Stimulated activated CD4-positive, alpha-beta T cell treated with anti-CD3 and anti-CD28 coated beads, Interleukin-12 subunit alpha, Interleukin-12 subunit beta, amount 100 ng/mL, for 24 hours (primary cell): ENCODE measurements around the gene CALB2.
"Not testable (repeated sequence)": the region's sequence is repeated elsewhere in the genome, so short reads cannot be mapped to it uniquely, and the experiment has no call there.

Experiments used
- DNase-seq, 2 experiments: peaks; one replicate each; pipeline ENCODE4 v3.0.0-alpha.2; 2020; ENCODE audit warnings: low read depth in 2 of 2

CALB2 gene

DNA sequence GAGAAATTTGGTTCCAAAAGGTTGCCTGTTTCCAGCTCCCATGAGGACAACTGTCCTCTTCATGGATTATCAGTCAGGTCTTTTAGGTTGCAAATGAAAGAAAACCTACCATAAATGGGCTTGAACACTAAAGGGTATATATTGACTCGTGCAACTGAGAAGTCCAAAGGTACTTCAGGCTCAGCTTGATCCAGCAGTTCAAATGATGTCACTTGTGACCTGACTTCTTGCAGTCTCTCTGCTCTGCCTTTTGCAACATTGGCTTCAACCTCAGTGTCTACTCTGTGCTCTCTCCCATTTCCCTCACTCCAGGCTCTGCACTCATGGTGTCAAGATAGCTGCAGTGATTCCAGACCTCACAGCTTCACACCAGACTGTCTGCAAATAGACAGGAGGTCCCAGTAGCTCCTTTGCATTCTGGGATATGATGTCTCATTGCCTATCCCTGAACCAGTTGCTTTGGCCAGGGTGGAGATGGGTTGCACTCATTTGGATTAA lies 5.5 kb upstream of the CALB2 start:
- DNase-seq, result no peak

GRCh38 chr16:71353736-71354135 lies 4.8 kb upstream of the CALB2 start:
- DNase-seq, result no peak

DNA sequence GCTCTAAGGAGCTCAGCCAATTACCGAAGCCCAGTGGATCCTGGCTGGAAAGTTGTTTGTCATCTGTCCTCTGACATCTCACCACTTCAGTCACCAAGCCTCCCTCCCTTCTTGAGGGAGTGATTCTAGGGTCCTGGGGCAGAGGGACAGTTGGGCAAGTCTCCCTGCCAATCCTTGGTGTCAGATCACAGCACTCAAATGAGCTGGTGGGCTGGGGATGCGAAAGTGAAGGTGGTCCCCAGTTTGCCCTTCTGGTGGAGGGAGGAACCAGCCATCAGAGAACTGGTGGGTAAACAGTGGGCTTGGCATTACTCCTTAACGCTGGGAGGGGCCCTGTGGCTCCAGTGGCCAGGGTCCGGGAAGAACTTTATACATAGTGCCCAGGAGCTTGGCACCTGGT lies 4.4 kb upstream of the CALB2 start:
- DNase-seq, result no peak

DNA sequence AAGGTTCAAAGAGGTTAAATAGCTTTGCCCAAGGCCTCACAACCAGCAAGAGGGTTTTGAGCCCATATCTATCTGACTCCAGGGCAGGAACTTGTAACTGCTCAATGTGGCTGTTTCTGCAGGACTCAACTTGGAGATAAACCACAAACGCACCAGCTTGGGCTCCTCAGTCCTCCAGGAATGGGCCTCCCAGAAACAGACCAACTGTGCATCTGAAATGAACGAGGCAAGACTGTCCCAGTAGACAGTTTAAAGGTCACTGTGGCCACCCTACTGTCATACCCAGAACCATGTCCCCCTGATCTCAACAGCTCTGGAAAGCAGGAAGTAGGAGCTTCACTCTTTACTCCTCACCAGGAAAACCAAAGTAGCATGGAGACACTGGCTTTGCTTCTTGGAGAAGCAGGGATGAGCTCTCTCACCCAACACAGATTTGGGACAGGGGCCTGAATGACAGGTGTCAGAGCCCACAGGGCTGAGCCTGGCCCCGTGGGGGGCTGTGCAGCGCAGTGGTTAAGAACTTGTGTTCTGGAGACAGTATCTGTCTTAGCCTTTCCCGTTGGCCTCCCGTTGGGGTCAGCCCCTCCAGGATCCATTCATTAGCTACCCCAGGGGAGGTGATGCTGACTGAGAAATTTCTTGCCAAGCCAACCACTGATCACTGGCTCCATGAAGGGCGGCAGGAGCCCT lies 2.3 kb upstream of the CALB2 start:
- no peak for DNase-seq

DNA sequence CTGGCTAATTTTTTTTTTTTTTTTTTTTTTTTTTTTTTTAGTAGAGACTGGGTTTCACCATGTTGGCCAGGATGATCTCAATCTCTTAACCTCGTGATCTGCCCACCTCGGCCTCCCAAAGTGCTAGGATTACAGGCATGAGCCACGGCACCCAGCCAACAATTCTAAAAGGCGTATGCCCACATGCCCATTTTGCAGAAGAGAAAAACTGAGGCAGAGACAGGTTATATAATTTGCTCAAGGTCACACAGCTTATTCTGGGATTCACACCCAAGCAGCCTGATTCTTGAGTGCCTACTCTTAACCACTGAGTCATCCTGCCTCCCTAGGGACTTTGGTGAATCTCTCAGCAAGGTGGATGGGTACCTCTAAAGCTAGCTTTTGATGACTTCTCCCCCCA lies 1.6 kb upstream of the CALB2 start:
- DNase-seq, result not testable (repeated sequence)

- no peak for DNase-seq
These were observed 842 bp upstream of the CALB2 start for GRCh38 chr16:71357681-71358080.

DNA sequence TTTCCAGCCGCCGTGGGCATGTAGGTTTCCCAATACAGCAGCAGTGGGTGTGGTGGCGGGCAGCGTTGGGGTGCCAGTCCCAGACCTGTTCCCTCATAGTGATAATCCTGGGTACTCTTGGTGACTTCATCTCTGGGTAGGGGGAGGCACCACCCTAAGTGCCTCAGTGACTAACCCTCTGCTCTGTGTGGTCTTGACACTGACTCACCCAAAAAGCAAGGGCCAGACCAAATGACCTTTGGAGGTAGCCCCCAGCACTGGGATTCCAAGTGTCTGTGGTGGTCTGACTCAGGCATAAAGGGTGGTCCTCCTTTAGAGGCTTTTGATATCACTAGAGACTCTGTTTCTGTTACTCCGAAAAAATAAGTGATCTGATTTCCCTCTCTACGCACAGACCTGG lies 908 bp downstream of the CALB2 start:
- no peak for DNase-seq

- DNase-seq, result no peak
These were observed 1.9 kb downstream of the CALB2 start for GRCh38 chr16:71360378-71360777.

- DNase-seq, result no peak
These were observed 5.7 kb downstream of the CALB2 start for GRCh38 chr16:71364133-71364681.

DNA sequence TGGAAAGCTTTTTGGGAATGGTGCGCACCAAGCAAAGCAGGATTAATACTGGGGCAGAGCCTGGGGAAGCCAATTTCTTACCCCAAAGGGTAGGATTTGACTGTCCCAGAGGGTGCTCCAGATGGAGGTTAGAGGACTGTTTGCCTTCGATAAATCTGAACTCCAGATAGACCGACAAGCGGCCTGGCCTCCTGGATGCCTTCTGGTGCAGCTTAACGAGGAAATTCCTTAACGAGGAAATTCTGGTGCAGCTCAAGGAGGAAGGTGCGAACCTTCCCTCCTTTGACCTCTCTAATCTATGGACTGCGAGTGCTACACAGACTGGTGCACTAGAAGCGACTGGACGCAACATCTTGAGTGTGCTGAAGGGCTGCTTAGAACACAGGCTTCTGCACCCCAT lies 6.5 kb downstream of the CALB2 start:
- DNase-seq, result no peak

- DNase-seq, result peak in 1 of 2 experiments; percentile 38
These were observed 8.9 kb downstream of the CALB2 start for GRCh38 chr16:71367241-71367976.

DNA sequence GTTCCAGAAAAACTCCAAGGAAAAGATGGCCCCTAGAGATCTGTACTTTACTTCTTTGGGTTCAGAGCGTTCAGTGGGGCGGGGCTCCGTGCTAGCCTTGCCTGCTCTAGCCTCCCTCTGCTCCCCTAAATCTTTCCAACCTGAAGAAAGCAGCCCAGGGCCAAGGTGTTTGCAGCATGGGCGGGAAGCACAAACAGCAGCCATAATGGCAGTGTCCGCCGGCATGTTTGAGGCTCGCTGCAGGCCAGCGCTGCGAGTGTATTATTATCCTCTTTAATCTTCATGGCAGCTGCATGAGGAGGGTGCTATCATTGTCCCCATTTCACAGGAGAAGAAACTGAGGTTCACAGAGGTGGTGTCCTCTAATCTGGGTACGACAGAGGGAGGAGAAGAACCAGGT lies 10.4 kb downstream of the CALB2 start:
- no peak for DNase-seq

DNA sequence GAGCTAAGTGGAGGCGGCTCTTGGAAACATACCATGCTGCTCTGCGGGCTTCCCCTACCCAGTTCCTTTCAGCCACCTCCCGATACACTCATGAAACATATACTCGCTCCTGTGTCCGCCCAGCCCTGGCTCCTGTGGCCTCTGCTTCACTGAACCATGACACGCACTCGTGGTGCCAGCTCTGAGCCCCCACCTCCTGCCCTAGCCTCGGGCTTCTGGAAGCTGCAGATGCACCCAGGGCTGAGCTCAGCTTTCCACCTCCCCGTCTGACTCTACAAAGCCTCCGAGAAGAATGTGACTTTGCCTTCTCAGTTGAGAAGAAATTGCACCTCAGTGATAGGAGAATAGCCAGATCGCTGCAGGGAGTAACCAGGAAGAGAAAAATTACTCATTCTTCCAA lies 11.0 kb downstream of the CALB2 start:
- DNase-seq, result no peak

GRCh38 chr16:71371237-71371636 lies 12.7 kb downstream of the CALB2 start:
- no peak for DNase-seq

GRCh38 chr16:71373073-71373472 lies 14.6 kb downstream of the CALB2 start:
- DNase-seq, result no peak

DNA sequence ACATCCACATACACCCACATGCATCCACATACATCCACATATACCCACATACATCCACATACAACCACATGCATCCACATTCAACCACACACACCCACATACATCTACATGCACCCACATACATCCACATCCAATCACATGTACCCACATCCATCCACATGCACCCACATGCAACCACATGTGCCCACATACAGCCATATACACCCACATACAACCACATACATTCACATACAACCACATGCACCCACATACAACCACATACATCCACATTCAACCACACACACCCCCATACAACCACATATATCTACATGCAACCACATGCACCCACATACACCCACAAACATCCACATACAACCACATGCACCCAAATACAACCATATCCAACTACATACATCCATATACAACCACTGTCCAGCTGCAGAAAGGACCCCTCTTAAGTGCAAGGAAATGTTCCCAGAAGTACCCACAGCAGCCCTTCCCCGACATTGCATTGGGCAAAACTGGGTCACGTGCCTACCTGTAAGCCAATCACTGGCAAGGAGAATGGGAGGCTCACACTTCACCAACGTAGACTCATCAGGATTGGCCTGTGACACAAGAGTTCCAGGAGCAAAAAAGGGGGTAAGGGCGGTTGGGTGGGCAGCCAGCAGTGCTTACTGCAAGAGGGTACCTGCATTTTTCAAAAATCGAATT lies 18.1 kb downstream of the CALB2 start:
- DNase-seq, result no peak

- no peak for DNase-seq
These were observed 21.2 kb downstream of the CALB2 start for GRCh38 chr16:71379711-71380110.

DNA sequence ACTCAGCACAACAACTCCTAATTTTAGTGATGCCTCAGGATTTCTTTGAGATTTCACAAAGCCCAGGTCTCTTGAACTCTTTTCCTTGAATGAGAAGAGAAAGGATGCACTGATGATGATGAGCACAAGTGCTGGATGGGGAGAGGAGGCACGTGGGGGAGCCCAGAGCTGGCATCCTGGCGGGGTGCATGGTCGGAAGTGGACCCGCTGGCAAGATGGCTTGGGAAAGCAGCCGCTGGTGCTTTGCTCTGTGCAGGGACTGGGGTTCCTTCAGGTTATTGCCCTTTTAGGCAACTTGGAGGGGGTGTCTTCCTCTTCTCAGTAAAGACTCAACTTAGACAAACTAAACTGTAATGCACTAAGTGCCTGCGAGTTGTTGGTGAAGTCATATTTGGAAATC lies 22.3 kb downstream of the CALB2 start:
- DNase-seq, result no peak

GRCh38 chr16:71383054-71383773 lies 24.7 kb downstream of the CALB2 start:
- no peak for DNase-seq

DNA sequence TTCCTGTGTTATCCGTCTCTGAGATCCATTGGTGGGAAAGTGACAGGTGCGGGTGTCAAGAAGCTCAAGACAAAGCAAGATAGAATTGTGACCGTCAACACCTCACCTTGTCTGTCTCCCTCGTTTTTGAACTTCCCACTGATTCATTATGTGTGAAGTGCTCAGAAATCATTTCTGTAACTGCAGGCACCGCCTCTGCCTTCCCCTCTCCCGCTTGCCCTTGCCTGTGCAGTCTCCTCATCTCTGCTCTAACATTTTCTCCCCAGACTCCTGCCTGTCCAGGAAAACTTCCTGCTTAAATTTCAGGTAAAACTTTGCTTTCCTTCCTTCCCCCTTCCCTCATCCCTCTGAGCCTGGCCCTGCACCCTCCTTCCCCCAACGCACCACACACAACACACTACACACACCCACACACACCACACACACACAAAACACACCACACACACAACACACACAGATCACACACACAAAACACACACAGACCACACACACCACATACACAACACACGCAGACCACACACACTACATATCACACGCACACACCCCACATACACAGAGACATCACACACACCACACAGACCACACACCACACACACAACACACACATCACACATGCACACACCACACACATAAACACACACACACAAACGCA lies 25.7 kb downstream of the CALB2 start:
- DNase-seq, result no peak
